HG03159 (cell line): ENCODE results near the gene PLEKHH2.
"Not testable (repeated sequence)": the region's sequence is repeated elsewhere in the genome, so short reads cannot be mapped to it uniquely, and the experiment has no call there.

ENCODE experiments used
- ATAC-seq: cut with Tn5 transposase; IDR thresholded peaks from one replicate; pipeline ENCODE4 v1.9.1; 2021; ENCODE audit warnings: mild to moderate bottlenecking, moderate library complexity; ENCODE audit not compliant: unreplicated experiment

PLEKHH2 gene

GRCh38 chr2:43715300-43716098 is 78.4 kb downstream of the PLEKHH2 start:
- no peak for ATAC-seq

- ATAC-seq = no peak
Observed at GRCh38 chr2:43717322-43717721, 80.3 kb downstream of the PLEKHH2 start.

DNA sequence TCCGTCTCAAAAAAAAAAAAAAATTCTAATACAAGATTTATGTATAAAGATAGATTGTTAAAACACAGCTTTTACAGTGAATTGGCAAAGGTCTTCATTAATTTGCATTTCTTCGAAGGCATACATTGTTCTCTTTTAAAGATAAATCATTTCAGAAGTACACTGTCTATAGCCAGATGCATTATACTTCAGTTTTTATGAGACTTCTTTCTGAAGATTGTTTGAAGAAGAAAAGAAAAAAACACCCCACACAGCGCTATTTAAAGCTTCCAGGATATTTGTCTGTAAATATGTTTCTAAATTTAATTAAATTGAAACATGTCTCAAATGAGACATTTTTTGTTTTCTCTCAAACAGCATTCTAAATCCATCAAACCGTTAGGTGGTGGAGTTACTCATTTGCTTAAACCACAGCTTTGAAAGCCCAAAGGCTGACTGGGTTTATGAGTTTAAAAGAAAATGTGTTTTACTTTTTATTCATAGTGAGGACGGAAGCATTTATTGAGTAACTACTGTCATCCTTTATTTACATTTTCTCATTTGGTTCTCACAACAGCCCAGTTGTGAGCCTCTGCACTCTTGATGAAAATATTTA is 81.6 kb downstream of the PLEKHH2 start:
- ATAC-seq = no peak

DNA sequence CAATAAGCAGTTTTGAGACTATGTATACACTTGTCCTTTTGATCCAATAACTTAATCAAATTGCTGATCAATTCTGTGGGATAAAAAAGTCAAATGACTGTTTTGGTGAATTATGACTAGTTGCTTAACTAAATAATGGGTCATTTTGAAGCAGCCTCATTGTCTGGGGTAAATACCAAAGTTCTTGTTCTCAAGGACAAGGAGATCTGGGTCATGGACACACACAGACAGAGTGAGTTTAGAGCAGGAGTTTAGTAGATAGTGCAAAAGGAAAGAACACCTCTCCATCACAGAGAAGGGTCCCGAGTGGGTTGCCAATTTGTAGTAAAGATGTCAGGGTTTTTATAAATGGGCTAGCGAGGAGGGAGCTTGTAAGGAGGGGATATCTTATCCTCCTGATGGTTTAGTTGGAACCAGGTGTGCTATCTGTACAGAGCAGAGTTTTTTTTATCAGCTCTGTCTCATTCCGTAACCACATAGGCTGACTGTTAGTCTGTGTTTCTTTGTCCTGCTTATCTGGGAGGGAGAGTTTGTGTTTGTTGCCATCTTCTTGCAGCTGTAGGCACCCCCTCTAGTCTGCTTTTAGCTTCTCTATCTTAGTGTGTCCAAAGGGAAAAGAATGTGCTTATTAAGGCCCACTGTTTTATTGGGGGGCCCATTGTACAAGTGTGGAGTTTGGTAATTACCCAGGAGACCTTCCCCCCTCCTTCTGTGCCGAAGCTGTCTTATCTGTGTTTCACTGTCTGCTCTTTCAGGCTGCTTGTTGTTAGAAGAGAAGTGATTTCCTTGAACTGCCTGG is 87.9 kb downstream of the PLEKHH2 start:
- ATAC-seq = no peak

- no peak for ATAC-seq
Observed at GRCh38 chr2:43725711-43726246, 88.7 kb downstream of the PLEKHH2 start.

DNA sequence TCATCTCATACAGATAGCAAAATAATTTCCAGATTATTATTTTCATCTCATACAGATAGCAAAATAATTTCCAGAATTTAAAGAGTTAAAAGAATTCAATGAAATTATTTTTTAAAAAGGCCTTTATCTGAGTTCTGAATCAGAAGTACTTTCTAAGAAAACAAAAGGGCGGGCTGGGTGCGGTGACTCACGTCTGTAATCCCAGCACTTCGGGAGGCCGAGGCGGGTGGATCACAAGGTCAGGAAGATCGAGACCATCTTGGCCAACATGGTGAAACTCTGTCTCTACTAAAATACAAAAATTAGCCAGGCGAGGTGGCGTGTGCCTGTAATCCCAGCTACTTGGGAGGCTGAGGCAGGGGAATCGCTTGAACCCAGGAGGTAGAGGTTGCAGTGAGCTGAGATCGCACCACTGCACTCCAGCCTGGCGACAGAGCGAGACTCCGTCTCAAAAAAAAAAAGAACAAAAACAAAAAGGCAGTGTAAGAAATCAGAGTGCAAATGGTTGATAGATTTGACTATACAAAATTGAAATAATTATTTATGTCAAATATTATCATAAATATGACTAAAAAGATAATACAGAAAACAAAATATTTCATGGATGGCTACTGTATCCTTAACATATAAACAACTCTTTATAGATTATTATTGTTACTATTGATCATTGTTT is 90.0 kb downstream of the PLEKHH2 start:
- not testable (repeated sequence) for ATAC-seq

DNA sequence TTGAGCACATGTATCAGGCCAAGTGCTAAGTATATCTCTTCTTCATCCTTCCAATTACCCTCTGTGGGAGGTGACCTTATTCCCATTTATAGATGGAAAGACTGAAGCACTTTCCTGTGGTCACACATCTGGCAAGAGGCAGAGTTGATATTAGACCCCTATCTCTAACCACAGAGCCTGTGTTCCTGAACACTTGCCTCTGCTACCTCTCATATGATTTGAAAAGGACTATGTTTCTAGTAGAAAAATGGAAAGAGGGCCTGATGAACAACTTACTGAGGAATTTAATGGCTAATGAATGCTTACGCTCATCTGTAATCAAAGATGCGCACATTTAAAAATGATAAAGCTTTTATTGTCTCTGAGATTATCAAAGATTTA is 90.6 kb downstream of the PLEKHH2 start:
- ATAC-seq = no peak

GRCh38 chr2:43729491-43730174 is 92.6 kb downstream of the PLEKHH2 start:
- ATAC-seq = no peak

DNA sequence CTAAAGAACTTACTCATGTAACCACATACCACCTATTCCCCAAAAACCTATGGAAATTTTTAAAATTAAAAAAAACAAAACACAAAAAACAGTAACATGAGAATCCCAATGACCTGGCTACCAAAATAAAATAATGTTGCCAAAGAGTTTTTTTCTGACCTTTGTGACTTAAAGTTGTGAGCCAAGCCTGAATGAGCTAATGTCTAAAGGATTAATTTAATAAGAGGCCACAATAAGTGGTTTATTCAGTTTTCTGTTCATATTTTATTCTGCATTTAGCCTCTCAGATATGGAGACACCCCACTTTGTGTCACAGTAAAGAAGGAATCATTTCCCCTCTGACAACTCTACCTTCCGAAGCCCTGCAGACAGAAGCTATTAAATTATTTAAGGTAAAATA is 94.2 kb downstream of the PLEKHH2 start:
- no peak for ATAC-seq

- no peak for ATAC-seq
Observed at GRCh38 chr2:43736637-43737036, 99.6 kb downstream of the PLEKHH2 start.

GRCh38 chr2:43737097-43737854 is 100.2 kb downstream of the PLEKHH2 start:
- no peak for ATAC-seq

- no peak for ATAC-seq
Observed at GRCh38 chr2:43737855-43738254, 100.8 kb downstream of the PLEKHH2 start.

GRCh38 chr2:43738257-43738656 is 101.2 kb downstream of the PLEKHH2 start:
- no peak for ATAC-seq

DNA sequence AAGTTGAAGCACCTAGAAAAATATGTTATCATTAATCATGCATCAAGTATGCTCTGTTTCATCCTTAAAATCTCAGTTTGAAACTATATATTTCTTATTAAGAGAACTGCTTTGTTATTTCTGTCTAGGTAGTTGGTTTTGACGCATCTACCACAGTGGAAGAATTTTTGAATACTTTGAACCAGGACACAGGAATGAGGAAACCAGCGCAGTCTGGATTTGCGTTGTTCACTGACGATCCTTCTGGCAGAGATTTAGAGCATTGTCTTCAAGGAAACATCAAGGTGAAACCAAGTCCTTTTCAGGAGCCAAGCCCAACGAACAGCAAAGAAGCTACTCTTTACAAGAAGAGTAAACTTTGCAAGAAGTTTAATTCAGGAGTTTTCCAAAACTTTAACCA is 106.6 kb downstream of the PLEKHH2 start:
- no peak for ATAC-seq

- no peak for ATAC-seq
Observed at GRCh38 chr2:43745457-43745856, 108.4 kb downstream of the PLEKHH2 start.

DNA sequence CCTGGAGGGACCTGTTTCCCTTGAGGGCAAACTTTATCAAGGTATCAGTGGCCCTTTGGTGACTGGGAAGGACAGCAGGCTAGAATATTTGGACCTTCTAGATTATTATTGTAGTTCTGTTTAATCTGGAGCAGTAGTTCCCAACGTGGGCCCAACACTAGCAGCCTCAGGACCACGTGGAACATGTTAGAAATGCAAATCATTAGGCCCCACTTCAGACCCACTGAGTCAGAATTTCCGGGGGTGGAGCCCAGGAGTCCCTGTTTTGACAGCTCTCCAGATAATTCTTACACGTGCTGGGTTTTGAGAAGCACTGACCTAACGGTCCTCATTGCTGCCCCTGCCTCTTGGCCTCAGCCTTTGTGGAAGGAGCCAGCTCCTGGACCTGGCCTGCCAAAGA is 111.3 kb downstream of the PLEKHH2 start:
- no peak for ATAC-seq

DNA sequence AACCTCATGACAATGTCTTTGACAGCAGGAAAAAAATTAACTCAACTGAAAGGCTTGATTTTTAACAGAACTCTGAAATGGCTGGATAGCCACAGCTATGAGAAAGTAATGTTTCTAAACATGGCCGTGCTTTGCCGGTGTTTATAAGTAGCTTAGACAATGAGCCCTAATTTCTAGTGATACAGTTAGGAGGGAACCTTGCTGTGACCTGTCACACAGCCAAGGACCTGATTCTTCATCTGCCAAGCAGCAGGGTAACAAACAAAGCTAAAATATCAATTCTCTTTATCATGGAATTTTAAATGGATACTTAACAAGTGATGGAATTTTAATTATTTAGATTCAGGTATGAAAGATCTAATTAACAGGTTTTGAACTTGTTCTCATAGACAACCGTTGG is 112.5 kb downstream of the PLEKHH2 start:
- no peak for ATAC-seq

- no peak for ATAC-seq
Observed at GRCh38 chr2:43751476-43751990, 114.5 kb downstream of the PLEKHH2 start.

DNA sequence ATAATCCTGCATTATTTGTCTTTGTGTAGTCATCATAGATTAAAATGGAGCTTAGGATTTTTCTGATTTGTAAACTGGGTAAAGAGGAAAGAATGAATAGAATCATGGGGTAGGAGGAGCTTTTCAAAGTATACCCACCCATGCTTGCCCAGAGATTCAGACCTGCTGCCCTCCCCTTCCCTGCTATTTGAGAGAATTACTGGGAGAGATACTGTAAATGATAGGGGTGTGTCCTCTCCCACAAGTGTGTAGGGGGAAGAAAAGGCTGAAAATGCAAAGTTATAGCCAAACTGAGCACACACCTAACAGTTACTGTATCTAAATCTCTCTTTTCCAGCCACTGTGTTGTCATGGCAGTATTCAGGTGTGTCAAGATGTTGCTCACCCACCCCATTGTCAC is 115.2 kb downstream of the PLEKHH2 start:
- no peak for ATAC-seq

DNA sequence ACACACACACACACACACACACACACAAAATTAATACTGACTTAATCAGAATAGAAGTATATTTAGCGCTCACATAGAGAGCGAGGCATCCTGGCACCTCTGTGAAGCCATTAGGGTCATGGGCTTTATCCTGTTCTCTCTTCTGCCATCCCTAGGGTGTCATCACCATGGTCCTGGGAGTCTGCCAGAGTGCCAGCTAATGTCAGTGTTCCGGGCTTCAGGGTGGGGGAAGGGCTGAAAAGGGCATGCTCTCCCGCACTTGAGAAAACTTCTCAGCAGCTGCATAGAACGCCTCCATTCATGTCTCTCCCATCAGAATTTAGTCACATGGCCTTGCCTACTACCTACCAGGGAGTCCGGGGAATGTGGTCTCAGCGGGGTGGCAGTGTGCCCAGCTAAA is 117.1 kb downstream of the PLEKHH2 start:
- ATAC-seq = no peak
